H9 (cell line): Measurements from ENCODE around the gene SLC1A6. TPM values are rescaled to one million over a fixed set of nuclear protein-coding genes. Genes with fewer than 3 reads are reported as not detected.

Experiments used
- DNase-seq: peaks from one replicate; pipeline ENCODE4 v3.0.0-alpha.2; 2017
- H2AFZ ChIP-seq: one replicate; pipeline ENCODE4 v1.6.1; 2013; ENCODE audit warnings: mild to moderate bottlenecking, low read length, control low read depth, moderate library complexity
- H2AK5ac ChIP-seq: 2 replicates; pipeline ENCODE4 v1.6.1; 2013; ENCODE audit warnings: low read length, control low read depth, mixed read lengths; ENCODE audit not compliant: insufficient read length
- H2BK120ac ChIP-seq: one replicate; pipeline ENCODE4 v1.6.1; 2013; ENCODE audit warnings: low read depth, mild to moderate bottlenecking, low read length, control low read depth, inconsistent platforms; ENCODE audit not compliant: poor library complexity, severe bottlenecking
- H2BK12ac ChIP-seq: 2 replicates; pipeline ENCODE4 v1.6.1; 2013; ENCODE audit warnings: low read length, control low read depth, mixed read lengths, low read depth; ENCODE audit not compliant: insufficient read length
- H2BK15ac ChIP-seq: 2 replicates; pipeline ENCODE4 v1.6.1; 2013; ENCODE audit warnings: low read depth, low read length, control low read depth
- H2BK20ac ChIP-seq: one replicate; pipeline ENCODE4 v1.6.1; 2013; ENCODE audit warnings: low read depth, mild to moderate bottlenecking, low read length, control low read depth, inconsistent platforms; ENCODE audit not compliant: poor library complexity, severe bottlenecking
- H2BK5ac ChIP-seq: 2 replicates; pipeline ENCODE4 v1.6.1; 2013; ENCODE audit warnings: low read length, control low read depth, mixed read lengths; ENCODE audit not compliant: insufficient read length
- H3K14ac ChIP-seq: 2 replicates; pipeline ENCODE4 v1.6.1; 2013; ENCODE audit warnings: low read length, control low read depth; ENCODE audit not compliant: insufficient read depth
- H3K18ac ChIP-seq: 2 replicates; pipeline ENCODE4 v1.6.1; 2013; ENCODE audit warnings: low read depth, mild to moderate bottlenecking, mixed read lengths, low read length, control low read depth; ENCODE audit not compliant: insufficient read length
- H3K23ac ChIP-seq: 2 replicates; pipeline ENCODE4 v1.6.1; 2013; ENCODE audit warnings: low read length, control low read depth, mixed read lengths, low read depth; ENCODE audit not compliant: insufficient read length
- H3K23me2 ChIP-seq: 2 replicates; pipeline ENCODE4 v1.6.1; 2013; ENCODE audit warnings: low read depth, mild to moderate bottlenecking, mixed read lengths, low read length, control low read depth; ENCODE audit not compliant: insufficient read length, poor library complexity, severe bottlenecking
- H3K27ac ChIP-seq: 2 replicates; pipeline ENCODE4 v1.5.1; 2013; ENCODE audit warnings: low read length, control low read depth, mixed read lengths, low read depth; ENCODE audit not compliant: insufficient read length
- H3K27me3 ChIP-seq: 2 replicates; pipeline ENCODE4 v1.6.1; 2013; ENCODE audit warnings: low read length, control low read depth, inconsistent platforms; ENCODE audit not compliant: insufficient read depth
- H3K4ac ChIP-seq: 2 replicates; pipeline ENCODE4 v1.6.1; 2013; ENCODE audit warnings: low read depth, mild to moderate bottlenecking, control low read depth, inconsistent platforms, low read length, moderate library complexity
- H3K4me1 ChIP-seq: 2 replicates; pipeline ENCODE4 v1.6.1; 2013; ENCODE audit warnings: low read length, control low read depth, inconsistent platforms; ENCODE audit not compliant: insufficient read depth
- H3K4me2 ChIP-seq: 2 replicates; pipeline ENCODE4 v1.6.1; 2013; ENCODE audit warnings: low read length, control low read depth, mixed read lengths; ENCODE audit not compliant: insufficient read length, insufficient read depth
- H3K56ac ChIP-seq: 2 replicates; pipeline ENCODE4 v1.6.1; 2013; ENCODE audit warnings: low read depth, mild to moderate bottlenecking, mixed read lengths, low read length, control low read depth; ENCODE audit not compliant: insufficient read length
- H3K79me1 ChIP-seq: 2 replicates; pipeline ENCODE4 v1.6.1; 2013; ENCODE audit warnings: low read depth, mild to moderate bottlenecking, moderate library complexity, low read length, control low read depth, inconsistent platforms; ENCODE audit not compliant: insufficient read depth, poor library complexity, severe bottlenecking
- H3K79me2 ChIP-seq: 2 replicates; pipeline ENCODE4 v1.6.1; 2013; ENCODE audit warnings: low read length, control low read depth, inconsistent platforms; ENCODE audit not compliant: insufficient read depth
- H3K9ac ChIP-seq: 2 replicates; pipeline ENCODE4 v1.6.1; 2013; ENCODE audit warnings: low read length, control low read depth, mixed read lengths; ENCODE audit not compliant: insufficient read length; ENCODE audit errors: extremely low read depth
- H3K9me3 ChIP-seq: one replicate; pipeline ENCODE4 v1.6.1; 2013; ENCODE audit warnings: low read depth, low read length, inconsistent platforms; ENCODE audit not compliant: control insufficient read depth
- H3T11ph ChIP-seq: one replicate; pipeline ENCODE4 v1.6.1; 2013; ENCODE audit warnings: mild to moderate bottlenecking, low read length, control low read depth, inconsistent platforms
- H4K20me1 ChIP-seq: one replicate; pipeline ENCODE4 v1.6.1; 2013; ENCODE audit not compliant: control insufficient read depth, insufficient read length, insufficient read depth
- H4K5ac ChIP-seq: 2 replicates; pipeline ENCODE4 v1.6.1; 2013; ENCODE audit warnings: low read depth, mild to moderate bottlenecking, mixed read lengths, low read length, control low read depth; ENCODE audit not compliant: insufficient read length
- H4K8ac ChIP-seq: replicated peaks from 2 replicates; pipeline ENCODE4 v1.6.1; 2013; ENCODE audit warnings: low read length, control low read depth, mixed read lengths, low read depth; ENCODE audit not compliant: insufficient read length
- H4K91ac ChIP-seq: 2 replicates; pipeline ENCODE4 v1.6.1; 2013; ENCODE audit warnings: low read depth, mild to moderate bottlenecking, moderate library complexity, mixed read lengths, low read length, control low read depth; ENCODE audit not compliant: insufficient read length
- H3K27ac Mint-ChIP-seq, 3 experiments: 2 replicates in 2 of 3; 3 replicates in 1 of 3; pipeline ENCODE4 v1.8.0; 2020 to 2021; ENCODE audit warnings: mixed read lengths in 3 of 3, mild to moderate bottlenecking in 1 of 3, moderate library complexity in 1 of 3
- H3K27me3 Mint-ChIP-seq: 2 replicates; pipeline ENCODE4 v1.8.0; 2021; ENCODE audit warnings: low read depth, mild to moderate bottlenecking, moderate library complexity, mixed read lengths
- H3K36me3 Mint-ChIP-seq, 3 experiments: 2 replicates in 2 of 3; 3 replicates in 1 of 3; pipeline ENCODE4 v1.8.0; 2020 to 2021; ENCODE audit warnings: low read depth in 3 of 3, mixed read lengths in 3 of 3; ENCODE audit not compliant: insufficient read depth in 1 of 3
- H3K4me1 Mint-ChIP-seq, 2 experiments: 2 replicates each; pipeline ENCODE4 v1.8.0; 2020; ENCODE audit warnings: mixed read lengths in 2 of 2
- H3K4me3 Mint-ChIP-seq, 2 experiments: 2 replicates in 1 of 2; 3 replicates in 1 of 2; pipeline ENCODE4 v1.8.0; 2020 to 2021; ENCODE audit warnings: mild to moderate bottlenecking in 2 of 2, mixed read lengths in 2 of 2, moderate library complexity in 1 of 2
- H3K9me3 Mint-ChIP-seq, 2 experiments: 2 replicates in 1 of 2; 3 replicates in 1 of 2; pipeline ENCODE4 v1.8.0; 2020; ENCODE audit warnings: mild to moderate bottlenecking in 2 of 2, mixed read lengths in 2 of 2, moderate library complexity in 1 of 2
- CTCF ChIP-seq: fragments of 200-600 bp; sonication (generic); conservative IDR thresholded peaks from 3 replicates; pipeline ENCODE4 v1.8.0; 2021; ENCODE audit warnings: antibody characterized with exemption, mild to moderate bottlenecking
- WGBS: extraction: QIAGEN DNeasy Blood & Tissue Kit; methylation state at CpG from one replicate; pipeline ENCODE4 v1.1.7; 2013; ENCODE audit warnings: missing lambda C conversion rate, low lambda C conversion rate, mixed read lengths; ENCODE audit not compliant: insufficient read length; ENCODE audit errors: extremely low coverage; 5-methylcytosine and 5-hydroxymethylcytosine counted together
- total RNA-seq: library from RNA; stranded (reverse); gene quantifications from 2 replicates; pipeline ENCODE4 v1.2.1, GENCODE V29; 2021

Gene SLC1A6
- total RNA-seq, 1 experiment from 2014 or later: 8.3 TPM

- Histone ChIP-seq H3K4ac (no peak within 1 kb of the TSS), H2BK120ac (no peak within 1 kb of the TSS), H2AFZ (no peak within 1 kb of the TSS), H2BK20ac (no peak within 1 kb of the TSS), H2AK5ac (no peak within 1 kb of the TSS), H3K27me3 (no peaks in the 10 kb centered on the region; the same call in 1 of the 2 replicates), H3K18ac (no peak within 1 kb of the TSS), H3K79me1 (no peaks in the 10 kb centered on the region), H3K14ac (no peak within 1 kb of the TSS), H4K8ac (no peak within 1 kb of the TSS), H4K20me1 (no peaks in the 10 kb centered on the region), H3T11ph (no peak within 1 kb of the TSS), H4K5ac (no peak within 1 kb of the TSS), H3K23me2 (no peaks in the 10 kb centered on the region), H3K23ac (no peak within 1 kb of the TSS), H3K9me3 (no peaks in the 10 kb centered on the region), H2BK12ac (no peak within 1 kb of the TSS), H3K56ac (no peak within 1 kb of the TSS), H2BK5ac (no peak within 1 kb of the TSS), H3K27ac (no peak within 1 kb of the TSS), H3K79me2 (no peaks in the 10 kb centered on the region), H3K9ac (no peak within 1 kb of the TSS), H3K4me1 (no peaks in the 10 kb centered on the region), H2BK15ac (no peak within 1 kb of the TSS), H3K4me2 (no peak within 1 kb of the TSS), H4K91ac (no peak within 1 kb of the TSS)
- WGBS: no CpG with 5 or more reads among the region's 6 CpGs
- DNase-seq: no peak
- no peak within 1 kb of the TSS for H3K4me3 Mint-ChIP-seq
- no peak for TF ChIP-seq CTCF
- H3K27me3 Mint-ChIP-seq: no peaks in the 10 kb centered on the region; the same call in 1 of the 2 replicates
- H3K27ac Mint-ChIP-seq: no peak within 1 kb of the TSS
- no peaks in the 10 kb centered on the region for H3K4me1 Mint-ChIP-seq
- peaks cover 38 to 82% of the 10 kb centered on the region in 2 experiments for H3K9me3 Mint-ChIP-seq
- peaks cover 1 to 25% (median 13%) of the 10 kb centered on the region in 3 experiments; a peak in 5 of 7 replicates for H3K36me3 Mint-ChIP-seq
Observed at GRCh38 chr19:14941189-14941588, 38.5 kb downstream of the SLC1A6 start, which contains the start of gene OR7C2. Gene OR7C2 (plus strand): TSS chr19:14941489. CDS start chr19:14941489, 0 bp downstream.
